GM18870 (cell line): ENCODE measurements around the gene TMEM176B.

Source experiments
- ATAC-seq: cut with Tn5 transposase; IDR thresholded peaks from one replicate; pipeline ENCODE4 v1.9.1; 2021; ENCODE audit warnings: moderate library complexity; ENCODE audit not compliant: unreplicated experiment

Gene TMEM176B

GRCh38 chr7:150754951-150755350 is 45.2 kb downstream of the TMEM176B start:
- no peak for ATAC-seq

- no peak for ATAC-seq
Measured at GRCh38 chr7:150753826-150754603, 46.1 kb downstream of the TMEM176B start.

GRCh38 chr7:150753239-150753638 is 46.9 kb downstream of the TMEM176B start:
- no peak for ATAC-seq

GRCh38 chr7:150751702-150752101 is 48.5 kb downstream of the TMEM176B start:
- ATAC-seq, result no peak

- ATAC-seq, result no peak
Measured at GRCh38 chr7:150748376-150748775, 51.8 kb downstream of the TMEM176B start.

- ATAC-seq, result no peak
Measured at GRCh38 chr7:150746921-150747320, 53.2 kb downstream of the TMEM176B start.

- no peak for ATAC-seq
Measured at GRCh38 chr7:150745876-150746275, 54.3 kb downstream of the TMEM176B start.

GRCh38 chr7:150745086-150745485 is 55.1 kb downstream of the TMEM176B start:
- no peak for ATAC-seq

GRCh38 chr7:150744041-150744656 is 56.0 kb downstream of the TMEM176B start:
- ATAC-seq, result no peak

- ATAC-seq, result no peak
Measured at GRCh38 chr7:150742286-150742968, 57.7 kb downstream of the TMEM176B start.
